Activated CD8-positive, alpha-beta memory T cell treated with anti-CD3 and anti-CD28 coated beads, Interleukin-2, amount 50 U/mL, for 48 hours (primary cell): ENCODE measurements around the gene DRAXIN.

Experiments used
- DNase-seq: peaks from one replicate; pipeline ENCODE4 v3.0.0-alpha.2; 2020

The DRAXIN gene

GRCh38 chr1:11691302-11691914 is at the start of gene DRAXIN:
Gene DRAXIN (plus strand): TSS chr1:11691710. CDS start chr1:11706259, 14,549 bp downstream.
- no peak for DNase-seq

- DNase-seq, result no peak
Observed at GRCh38 chr1:11641776-11642305, 49.7 kb upstream of the DRAXIN start.

GRCh38 chr1:11642418-11643017 is 49.0 kb upstream of the DRAXIN start:
- DNase-seq, result peak; percentile 83

- no peak for DNase-seq
Observed at GRCh38 chr1:11643782-11644181, 47.7 kb upstream of the DRAXIN start.

GRCh38 chr1:11645270-11645669 is 46.2 kb upstream of the DRAXIN start:
- no peak for DNase-seq

- DNase-seq, result peak; percentile 92
Observed at GRCh38 chr1:11645670-11646265, 45.7 kb upstream of the DRAXIN start.

- no peak for DNase-seq
Observed at GRCh38 chr1:11646317-11646716, 45.2 kb upstream of the DRAXIN start.

GRCh38 chr1:11647333-11647732 is 44.2 kb upstream of the DRAXIN start:
- DNase-seq, result no peak

- DNase-seq, result no peak
Observed at GRCh38 chr1:11648039-11648438, 43.5 kb upstream of the DRAXIN start.

GRCh38 chr1:11648732-11649158 is 42.8 kb upstream of the DRAXIN start:
- peak; percentile 74 for DNase-seq

GRCh38 chr1:11649237-11649623 is 42.3 kb upstream of the DRAXIN start:
- DNase-seq, result no peak

GRCh38 chr1:11649624-11650330 is 41.7 kb upstream of the DRAXIN start:
- DNase-seq, result no peak

- peak; percentile 90 for DNase-seq
Observed at GRCh38 chr1:11650331-11650991, 41.0 kb upstream of the DRAXIN start.

GRCh38 chr1:11651017-11651416 is 40.5 kb upstream of the DRAXIN start:
- DNase-seq, result no peak

GRCh38 chr1:11652203-11652780 is 39.2 kb upstream of the DRAXIN start:
- DNase-seq, result no peak

GRCh38 chr1:11653101-11653860 is 38.2 kb upstream of the DRAXIN start:
- peak; percentile 49 for DNase-seq

GRCh38 chr1:11653861-11654136 is 37.7 kb upstream of the DRAXIN start:
- peak; percentile 48 for DNase-seq

- DNase-seq, result peak; percentile 82
Observed at GRCh38 chr1:11654137-11654938, 37.2 kb upstream of the DRAXIN start, which contains the start of the genes FBXO2 and FBXO44. Gene FBXO2 (minus strand): TSS chr1:11654429. CDS start chr1:11654340, 89 bp downstream. Gene FBXO44 (plus strand): TSS chr1:11654877. CDS start chr1:11655836, 959 bp downstream.

GRCh38 chr1:11654939-11655808 is 36.3 kb upstream of the DRAXIN start:
- peak; percentile 51 for DNase-seq

- no peak for DNase-seq
Observed at GRCh38 chr1:11657654-11658053, 33.9 kb upstream of the DRAXIN start.
